HepG2 (cell line): Measurements from ENCODE around the gene HECTD2. TPM values are rescaled to one million over a fixed set of nuclear protein-coding genes. Genes with fewer than 3 reads are reported as not detected.
A peak's percentile ranks its signal among the peaks of the same experiment; 100 is the strongest.

Source experiments
- HDAC1 ChIP-seq: sonication (generic); formaldehyde crosslinking; IDR thresholded peaks from 2 replicates; pipeline ENCODE4 v1.5.1; 2020; ENCODE audit warnings: mild to moderate bottlenecking, missing genetic modification reagents
- HDAC2 ChIP-seq: sonication (generic); formaldehyde crosslinking; IDR thresholded peaks from 2 replicates; pipeline ENCODE4 v1.4.0; 2020; ENCODE audit warnings: missing genetic modification reagents
- JARID2 ChIP-seq: sonication (generic); formaldehyde crosslinking; IDR thresholded peaks from 2 replicates; pipeline ENCODE4 v1.8.1; 2023; ENCODE audit warnings: missing genetic modification reagents, inconsistent platforms; ENCODE audit not compliant: insufficient replicate concordance
- KDM5A ChIP-seq: fragments of 200-600 bp; sonication (generic); IDR thresholded peaks from 2 replicates; pipeline ENCODE4 v1.7.0; 2018; ENCODE audit warnings: antibody characterized with exemption, mild to moderate bottlenecking, low read length, borderline replicate concordance
- KLF16 ChIP-seq, 2 experiments: sonication (generic) in 1 of 2; formaldehyde crosslinking in 1 of 2; IDR thresholded peaks; 2 replicates each; pipeline versions ENCODE4 v1.6.1 to v1.8.0; 2016 to 2023; ENCODE audit warnings: missing genetic modification reagents in 2 of 2, missing compliant biosample characterization in 1 of 2
- NFKB2 ChIP-seq: sonication (generic); formaldehyde crosslinking; IDR thresholded peaks from 2 replicates; pipeline ENCODE4 v1.4.0; 2020; ENCODE audit warnings: missing genetic modification reagents, borderline replicate concordance
- NR1H2 ChIP-seq: sonication (generic); formaldehyde crosslinking; IDR thresholded peaks from 2 replicates; pipeline ENCODE4 v1.8.1; 2022; ENCODE audit warnings: low read depth, missing genetic modification reagents, borderline replicate concordance
- RCOR2 ChIP-seq: IDR thresholded peaks from 2 replicates; pipeline ENCODE4 v1.6.1; 2016; ENCODE audit warnings: missing biosample characterization, missing genetic modification reagents
- TCF7 ChIP-seq: sonication (generic); IDR thresholded peaks from 2 replicates; pipeline ENCODE4 v1.6.1; 2016; ENCODE audit warnings: antibody characterized with exemption, low read depth
- ZBTB7B ChIP-seq: sonication (generic); formaldehyde crosslinking; IDR thresholded peaks from 2 replicates; pipeline ENCODE4 v1.4.0; 2020; ENCODE audit warnings: missing genetic modification reagents
- ZNF143 ChIP-seq: sonication (generic); formaldehyde crosslinking; IDR thresholded peaks from 2 replicates; pipeline ENCODE4 v1.4.0; 2020; ENCODE audit warnings: missing genetic modification reagents
- ZNF160 ChIP-seq: sonication (generic); formaldehyde crosslinking; IDR thresholded peaks from 2 replicates; pipeline ENCODE4 v1.8.0; 2022; ENCODE audit warnings: mild to moderate bottlenecking, inconsistent platforms, missing genetic modification reagents
- ZNF274 ChIP-seq: sonication (generic); formaldehyde crosslinking; IDR thresholded peaks from 2 replicates; pipeline ENCODE4 v1.5.1; 2020; ENCODE audit warnings: mild to moderate bottlenecking, missing genetic modification reagents
- ZNF33A ChIP-seq: sonication (generic); formaldehyde crosslinking; IDR thresholded peaks from 2 replicates; pipeline ENCODE4 v1.5.1; 2020; ENCODE audit warnings: missing genetic modification reagents, mild to moderate bottlenecking, moderate library complexity, borderline replicate concordance
- ZNF44 ChIP-seq: sonication (generic); formaldehyde crosslinking; IDR thresholded peaks from 2 replicates; pipeline ENCODE4 v1.5.1; 2020; ENCODE audit warnings: mild to moderate bottlenecking, missing genetic modification reagents
- ZNF441 ChIP-seq: sonication (generic); formaldehyde crosslinking; IDR thresholded peaks from 2 replicates; pipeline ENCODE4 v1.7.0; 2021; ENCODE audit warnings: missing genetic modification reagents, borderline replicate concordance
- ZNF510 ChIP-seq: sonication (generic); formaldehyde crosslinking; IDR thresholded peaks from 2 replicates; pipeline ENCODE4 v1.4.0; 2020; ENCODE audit warnings: low read depth, mild to moderate bottlenecking, missing genetic modification reagents
- ZNF567 ChIP-seq: sonication (generic); formaldehyde crosslinking; IDR thresholded peaks from 2 replicates; pipeline ENCODE4 v1.8.1; 2023; ENCODE audit warnings: mild to moderate bottlenecking, missing genetic modification reagents, borderline replicate concordance
- ZNF709 ChIP-seq: sonication (generic); formaldehyde crosslinking; IDR thresholded peaks from 2 replicates; pipeline ENCODE4 v1.5.0; 2020; ENCODE audit warnings: mild to moderate bottlenecking, missing genetic modification reagents
- ZNF788 ChIP-seq: sonication (generic); formaldehyde crosslinking; IDR thresholded peaks from 2 replicates; pipeline ENCODE4 v1.5.0; 2020; ENCODE audit warnings: mild to moderate bottlenecking, missing genetic modification reagents, borderline replicate concordance
- ZNF891 ChIP-seq: sonication (generic); formaldehyde crosslinking; IDR thresholded peaks from 2 replicates; pipeline ENCODE4 v1.5.0; 2020; ENCODE audit warnings: mild to moderate bottlenecking, missing genetic modification reagents
- polyA plus RNA-seq, 8 experiments: library from polyadenylated mRNA; depleted of rRNA in 3 of 8; stranded (reverse) in 7 of 8; unstranded in 1 of 8; fragments of >200 nt; fragmentation: Illumina TruSeq in 4 of 8; extraction: Trizol in 4 of 8; gene quantifications; 2 replicates each; pipeline versions ENCODE4 v1.2.1 to v1.2.3, GENCODE V29; 2011 to 2016; ENCODE audit warnings: low read depth in 4 of 8, missing spikeins in 1 of 8, mixed read lengths in 1 of 8; ENCODE audit not compliant: insufficient read depth in 1 of 8
- total RNA-seq, 5 experiments: library from RNA; depleted of rRNA; stranded (reverse); fragments of >200 nt; fragmentation: Illumina TruSeq; extraction: Trizol; gene quantifications; 2 replicates each; pipeline ENCODE4 v1.2.3, GENCODE V29; 2016; ENCODE audit warnings: low read depth in 1 of 5
- TF ChIP-seq, protein P1 (sequence below): sonication (generic); formaldehyde crosslinking; IDR thresholded peaks from 2 replicates; pipeline ENCODE4 v1.5.0; 2020; ENCODE audit warnings: missing genetic modification reagents
- TF ChIP-seq, protein P2 (sequence below): sonication (generic); formaldehyde crosslinking; IDR thresholded peaks from 2 replicates; pipeline ENCODE4; 2020; ENCODE audit warnings: missing genetic modification reagents, mild to moderate bottlenecking, borderline replicate concordance
- TF ChIP-seq, protein P3 (sequence below): sonication (generic); formaldehyde crosslinking; IDR thresholded peaks from 2 replicates; pipeline ENCODE4 v1.4.0; 2020; ENCODE audit warnings: missing genetic modification reagents

The HECTD2 gene
- total and polyA plus RNA-seq, 2 of the 13 experiments (the other 11 are each of a cell fraction or from before 2014, with no cell fraction given), result 3.2 to 5.2 TPM

DNA sequence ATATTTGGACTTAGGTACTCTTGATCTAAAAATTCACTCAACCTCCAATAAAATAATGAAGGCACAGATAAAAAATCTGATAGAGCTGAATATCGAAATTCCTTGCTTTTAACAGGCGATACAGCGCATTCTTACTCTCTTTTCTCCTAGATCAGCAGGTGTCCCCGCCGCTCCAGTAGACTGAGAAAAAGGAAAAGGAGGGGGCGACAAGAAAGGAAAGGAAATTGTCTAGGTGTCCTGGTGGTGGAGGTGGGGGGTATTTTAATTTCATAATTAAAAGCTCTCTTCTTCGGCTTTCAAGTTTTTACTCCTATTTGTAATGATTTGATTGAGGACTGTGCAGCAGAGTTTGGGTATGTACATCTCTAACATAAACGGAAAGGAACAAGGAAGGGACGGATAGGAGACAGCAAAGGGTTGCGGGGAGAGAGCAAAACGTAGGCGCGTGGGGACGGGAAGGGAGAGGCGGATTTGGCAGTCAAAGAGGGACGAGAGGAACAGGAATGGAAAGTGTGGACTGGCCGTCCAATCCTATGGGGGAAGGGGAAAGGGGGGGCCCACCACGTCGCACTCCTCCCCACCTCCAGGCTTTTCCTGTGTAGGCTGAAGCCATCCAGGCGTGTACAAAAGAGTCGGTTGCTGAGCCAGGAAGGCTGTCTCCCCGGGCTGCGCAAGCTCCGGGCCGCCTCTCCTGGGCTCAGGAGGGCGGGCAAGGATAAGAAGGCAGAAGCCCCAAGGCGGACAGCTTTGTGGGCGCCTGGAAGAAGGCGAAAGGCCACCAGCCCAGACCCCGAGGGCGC lies 875 bp upstream of the HECTD2 start (continued):
- TF ChIP-seq, protein P1, sequence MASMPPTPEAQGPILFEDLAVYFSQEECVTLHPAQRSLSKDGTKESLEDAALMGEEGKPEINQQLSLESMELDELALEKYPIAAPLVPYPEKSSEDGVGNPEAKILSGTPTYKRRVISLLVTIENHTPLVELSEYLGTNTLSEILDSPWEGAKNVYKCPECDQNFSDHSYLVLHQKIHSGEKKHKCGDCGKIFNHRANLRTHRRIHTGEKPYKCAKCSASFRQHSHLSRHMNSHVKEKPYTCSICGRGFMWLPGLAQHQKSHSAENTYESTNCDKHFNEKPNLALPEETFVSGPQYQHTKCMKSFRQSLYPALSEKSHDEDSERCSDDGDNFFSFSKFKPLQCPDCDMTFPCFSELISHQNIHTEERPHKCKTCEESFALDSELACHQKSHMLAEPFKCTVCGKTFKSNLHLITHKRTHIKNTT, result no peak
- TF ChIP-seq KDM5A, result no peak
- TF ChIP-seq, protein P2, sequence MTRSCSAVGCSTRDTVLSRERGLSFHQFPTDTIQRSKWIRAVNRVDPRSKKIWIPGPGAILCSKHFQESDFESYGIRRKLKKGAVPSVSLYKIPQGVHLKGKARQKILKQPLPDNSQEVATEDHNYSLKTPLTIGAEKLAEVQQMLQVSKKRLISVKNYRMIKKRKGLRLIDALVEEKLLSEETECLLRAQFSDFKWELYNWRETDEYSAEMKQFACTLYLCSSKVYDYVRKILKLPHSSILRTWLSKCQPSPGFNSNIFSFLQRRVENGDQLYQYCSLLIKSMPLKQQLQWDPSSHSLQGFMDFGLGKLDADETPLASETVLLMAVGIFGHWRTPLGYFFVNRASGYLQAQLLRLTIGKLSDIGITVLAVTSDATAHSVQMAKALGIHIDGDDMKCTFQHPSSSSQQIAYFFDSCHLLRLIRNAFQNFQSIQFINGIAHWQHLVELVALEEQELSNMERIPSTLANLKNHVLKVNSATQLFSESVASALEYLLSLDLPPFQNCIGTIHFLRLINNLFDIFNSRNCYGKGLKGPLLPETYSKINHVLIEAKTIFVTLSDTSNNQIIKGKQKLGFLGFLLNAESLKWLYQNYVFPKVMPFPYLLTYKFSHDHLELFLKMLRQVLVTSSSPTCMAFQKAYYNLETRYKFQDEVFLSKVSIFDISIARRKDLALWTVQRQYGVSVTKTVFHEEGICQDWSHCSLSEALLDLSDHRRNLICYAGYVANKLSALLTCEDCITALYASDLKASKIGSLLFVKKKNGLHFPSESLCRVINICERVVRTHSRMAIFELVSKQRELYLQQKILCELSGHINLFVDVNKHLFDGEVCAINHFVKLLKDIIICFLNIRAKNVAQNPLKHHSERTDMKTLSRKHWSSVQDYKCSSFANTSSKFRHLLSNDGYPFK (CRISPR knock-in tag), result peak; percentile 75; the same call in 1 of the 2 replicates
- peak; percentile 54 for TF ChIP-seq JARID2
- no peak for TF ChIP-seq TCF7
- TF ChIP-seq NR1H2 (CRISPR knock-in tag), result no peak
- TF ChIP-seq HDAC2 (CRISPR knock-in tag), result peak; percentile 39; the same call in 1 of the 2 replicates
- no peak for TF ChIP-seq ZNF44 (CRISPR knock-in tag)
- TF ChIP-seq ZBTB7B (CRISPR knock-in tag), result no peak
- TF ChIP-seq ZNF33A (CRISPR knock-in tag), result no peak
- no peak for TF ChIP-seq ZNF274 (CRISPR knock-in tag)
- no peak for TF ChIP-seq HDAC1 (CRISPR knock-in tag)
- peak; percentile 61; the same call in 1 of the 2 replicates for TF ChIP-seq ZNF709
- TF ChIP-seq RCOR2 (CRISPR knock-in tag), result no peak
- TF ChIP-seq KLF16 (CRISPR knock-in tag; IDR thresholded peaks at IDR 0.05), result peak in 1 of 2 experiments; percentile 64; a peak in 1 of 4 replicates
- peak; percentile 75; the same call in 1 of the 2 replicates for TF ChIP-seq ZNF891
- TF ChIP-seq ZNF143 (CRISPR knock-in tag), result no peak
- TF ChIP-seq, protein P3, sequence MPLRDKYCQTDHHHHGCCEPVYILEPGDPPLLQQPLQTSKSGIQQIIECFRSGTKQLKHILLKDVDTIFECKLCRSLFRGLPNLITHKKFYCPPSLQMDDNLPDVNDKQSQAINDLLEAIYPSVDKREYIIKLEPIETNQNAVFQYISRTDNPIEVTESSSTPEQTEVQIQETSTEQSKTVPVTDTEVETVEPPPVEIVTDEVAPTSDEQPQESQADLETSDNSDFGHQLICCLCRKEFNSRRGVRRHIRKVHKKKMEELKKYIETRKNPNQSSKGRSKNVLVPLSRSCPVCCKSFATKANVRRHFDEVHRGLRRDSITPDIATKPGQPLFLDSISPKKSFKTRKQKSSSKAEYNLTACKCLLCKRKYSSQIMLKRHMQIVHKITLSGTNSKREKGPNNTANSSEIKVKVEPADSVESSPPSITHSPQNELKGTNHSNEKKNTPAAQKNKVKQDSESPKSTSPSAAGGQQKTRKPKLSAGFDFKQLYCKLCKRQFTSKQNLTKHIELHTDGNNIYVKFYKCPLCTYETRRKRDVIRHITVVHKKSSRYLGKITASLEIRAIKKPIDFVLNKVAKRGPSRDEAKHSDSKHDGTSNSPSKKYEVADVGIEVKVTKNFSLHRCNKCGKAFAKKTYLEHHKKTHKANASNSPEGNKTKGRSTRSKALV, result peak; percentile 19; the same call in 1 of the 2 replicates
- TF ChIP-seq NFKB2, result peak; percentile 85; the same call in 1 of the 2 replicates
- TF ChIP-seq ZNF567, result peak; percentile 82; the same call in 1 of the 2 replicates
- peak; percentile 32 for TF ChIP-seq ZNF441 (CRISPR knock-in tag)
- TF ChIP-seq ZNF160 (CRISPR knock-in tag), result no peak
- TF ChIP-seq ZNF510, result no peak
- TF ChIP-seq ZNF788 (CRISPR knock-in tag), result no peak
